RPMI7951 (cell line): ENCODE measurements around the gene NFIA. TPM values are rescaled to one million over a fixed set of nuclear protein-coding genes. Genes with fewer than 3 reads are reported as not detected.

Experiments used
- DNase-seq: peaks from one replicate; pipeline ENCODE4 v3.0.0-alpha.2; 2012; ENCODE audit warnings: low read depth
- total RNA-seq: library from RNA; depleted of rRNA; stranded (reverse); fragments of >200 nt; shearing (Covaris generic); gene quantifications from 2 replicates; pipeline ENCODE4 v1.2.3, GENCODE V29; 2014

The NFIA gene
- total RNA-seq, 1 experiment from 2014 or later, result 3.0 TPM

GRCh38 chr1:61183471-61184039 lies 101.2 kb downstream of the NFIA start:
- DNase-seq, result no peak

GRCh38 chr1:61184040-61184713 lies 101.8 kb downstream of the NFIA start:
- peak; percentile 55 for DNase-seq

GRCh38 chr1:61184714-61185106 lies 102.3 kb downstream of the NFIA start:
- DNase-seq, result no peak

GRCh38 chr1:61186753-61187152 lies 104.4 kb downstream of the NFIA start:
- DNase-seq, result no peak

DNA sequence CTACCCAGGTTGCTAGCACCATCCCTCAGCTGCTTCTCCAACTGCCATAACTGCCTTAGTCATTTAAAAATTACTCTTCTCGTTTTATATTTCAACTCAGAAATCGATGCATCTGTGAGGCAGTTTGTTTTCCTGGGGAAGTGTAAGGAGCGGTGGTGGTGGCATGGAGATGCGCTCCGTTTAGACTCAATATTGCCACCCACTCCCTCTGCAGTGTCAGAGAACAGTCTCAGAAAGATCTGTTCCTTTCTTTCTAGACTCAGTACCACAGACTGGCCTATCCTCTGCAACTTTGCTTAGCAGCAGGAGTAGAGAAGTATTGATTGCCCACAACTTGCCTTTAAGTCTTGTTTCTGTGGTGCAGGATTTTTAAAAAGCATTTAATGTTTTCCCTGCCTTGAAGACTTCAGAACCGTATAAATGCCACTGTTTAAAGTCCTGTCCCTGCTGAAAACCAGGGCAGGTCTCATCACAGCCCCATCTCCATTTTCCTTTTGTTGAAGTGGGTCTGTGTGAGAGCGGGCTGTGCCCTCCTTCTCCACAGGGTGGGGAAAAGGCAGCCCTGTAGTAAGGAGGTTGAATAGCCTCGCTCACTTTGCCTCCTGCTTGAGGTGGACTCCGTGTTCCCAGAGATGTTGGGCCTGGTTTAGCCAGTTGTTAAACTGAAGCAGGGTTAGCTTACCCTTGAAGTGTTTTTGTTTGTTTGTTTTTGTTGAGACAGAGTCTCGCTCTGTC lies 105.2 kb downstream of the NFIA start:
- DNase-seq, result no peak

DNA sequence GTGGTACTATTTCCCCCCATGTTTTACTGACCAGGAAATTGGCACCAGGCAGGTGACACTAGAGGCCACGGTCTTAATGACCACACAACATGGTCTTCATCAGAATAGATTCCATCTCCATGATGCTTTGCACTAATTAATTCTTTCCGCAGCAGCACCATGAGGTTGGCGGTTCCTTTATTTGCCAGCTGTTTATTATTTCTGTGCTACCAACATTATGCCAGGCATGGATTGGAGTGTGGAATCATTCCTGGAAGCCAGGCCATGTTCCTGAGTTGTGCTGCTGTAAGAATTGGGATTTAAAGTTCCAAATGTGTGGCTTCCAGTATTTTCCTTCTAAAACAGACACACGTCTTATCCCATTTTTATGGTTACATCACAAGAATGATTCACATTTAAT lies 107.8 kb downstream of the NFIA start:
- no peak for DNase-seq

DNA sequence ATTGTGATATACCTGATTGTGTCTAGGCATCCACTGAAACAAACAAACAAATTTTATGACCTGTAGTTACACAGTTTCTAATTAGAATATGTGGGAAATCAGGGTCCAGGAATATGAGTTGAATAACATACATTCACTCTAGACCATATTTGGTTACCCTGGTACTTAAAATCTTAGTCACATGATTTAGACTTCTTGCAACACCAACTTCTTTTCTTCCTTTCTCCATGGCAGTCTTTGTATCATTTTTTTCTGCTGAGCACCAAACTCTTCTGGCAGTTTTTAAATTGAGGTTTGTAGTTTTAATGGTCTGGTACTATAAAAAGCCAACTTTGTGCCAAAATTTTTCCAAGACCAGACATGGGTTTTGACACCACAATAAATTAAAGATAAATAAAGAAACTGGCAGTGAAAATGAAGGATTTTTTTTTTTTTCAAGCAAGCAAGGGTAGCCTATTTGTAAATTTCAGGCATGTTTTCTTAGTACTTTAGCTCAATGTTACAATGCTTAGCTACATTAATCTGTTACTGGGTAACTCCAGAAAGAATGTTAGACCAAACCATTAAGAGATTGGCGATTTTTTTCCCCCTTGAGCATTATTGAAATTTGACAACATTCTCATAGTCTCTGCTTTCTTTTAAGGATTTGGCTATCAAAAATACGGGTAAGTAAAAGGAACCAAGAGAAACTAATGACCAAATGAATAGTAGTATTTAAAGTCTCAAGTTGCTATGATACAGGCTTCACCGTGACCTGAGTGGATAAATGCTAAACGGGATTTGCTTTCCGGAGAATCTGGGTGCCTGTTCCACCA lies 108.5 kb downstream of the NFIA start:
- no peak for DNase-seq

- no peak for DNase-seq
These were observed 109.0 kb downstream of the NFIA start for GRCh38 chr1:61191433-61191720.

GRCh38 chr1:61192663-61193330 lies 110.4 kb downstream of the NFIA start:
- no peak for DNase-seq

DNA sequence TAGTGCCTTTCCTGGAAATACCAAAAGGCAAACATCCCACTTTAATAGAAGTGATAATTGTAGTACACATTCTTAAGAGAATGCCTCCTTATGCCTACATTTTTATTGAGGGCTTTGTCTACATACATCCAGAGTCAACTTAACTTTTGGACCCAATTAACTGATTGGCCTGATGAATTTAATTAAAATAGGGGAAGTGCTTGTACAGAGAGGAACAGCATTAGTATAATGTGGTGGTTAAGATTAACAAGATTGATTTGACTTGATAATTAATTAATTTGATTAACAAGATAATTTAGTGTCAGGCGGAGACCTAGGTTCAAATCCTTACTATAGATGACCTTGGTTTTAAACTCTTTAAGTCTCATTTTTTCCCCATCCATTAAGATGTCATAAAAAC lies 111.4 kb downstream of the NFIA start:
- no peak for DNase-seq

DNA sequence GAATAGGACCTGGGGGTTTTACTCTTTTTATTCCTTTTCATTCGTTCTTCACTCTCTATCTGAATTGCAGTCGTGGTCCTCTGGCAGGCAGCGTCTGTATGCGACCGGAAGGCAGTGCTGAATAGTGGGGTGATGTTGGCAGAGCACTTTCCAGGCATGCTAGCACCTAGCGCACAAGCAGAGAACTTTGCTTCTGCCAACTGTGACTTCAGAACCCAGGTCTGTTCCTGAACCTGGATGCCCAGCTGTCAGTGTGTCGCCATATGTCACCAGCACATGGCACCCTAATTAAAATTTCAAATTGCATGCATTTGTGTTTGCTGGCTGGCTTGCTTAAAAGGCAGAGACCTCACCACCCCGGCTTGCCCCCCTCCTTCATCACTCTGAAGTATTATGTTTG lies 116.2 kb downstream of the NFIA start:
- no peak for DNase-seq

GRCh38 chr1:61201035-61201434 lies 118.7 kb downstream of the NFIA start:
- no peak for DNase-seq

DNA sequence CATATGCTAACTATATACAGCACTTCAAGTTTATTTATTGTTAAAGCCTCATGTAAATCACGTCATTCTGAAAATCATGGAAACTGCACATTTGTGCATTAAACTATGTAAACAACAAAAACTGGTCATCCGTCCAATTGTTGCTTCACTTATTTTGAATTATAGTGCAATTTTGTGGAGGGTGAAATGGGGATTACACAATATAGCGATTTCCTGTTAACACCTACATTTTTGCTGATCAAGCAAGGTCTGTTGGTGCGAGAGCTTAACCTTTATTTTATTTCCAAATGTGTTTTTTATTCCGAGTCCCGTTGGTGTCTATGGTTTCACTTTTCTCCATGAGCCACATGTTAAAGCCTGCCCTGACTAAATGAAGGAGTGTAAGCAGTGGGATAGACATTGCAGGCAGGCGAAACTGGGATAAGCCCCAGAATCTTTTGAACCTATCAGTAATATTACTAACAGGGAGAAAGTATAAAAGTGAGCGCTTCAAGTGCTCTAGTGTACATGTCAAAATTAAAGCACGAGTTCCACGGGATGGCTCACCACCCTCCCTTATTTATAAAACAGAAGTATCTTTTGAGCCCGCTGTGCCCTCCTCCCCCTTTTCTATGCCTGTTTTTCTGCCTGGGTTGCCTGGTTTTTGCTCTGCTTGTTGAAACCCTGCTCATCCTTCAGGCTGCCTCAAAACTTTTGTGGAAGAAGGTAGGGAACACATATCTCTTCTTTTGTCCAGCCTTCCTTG lies 120.7 kb downstream of the NFIA start:
- DNase-seq, result no peak

DNA sequence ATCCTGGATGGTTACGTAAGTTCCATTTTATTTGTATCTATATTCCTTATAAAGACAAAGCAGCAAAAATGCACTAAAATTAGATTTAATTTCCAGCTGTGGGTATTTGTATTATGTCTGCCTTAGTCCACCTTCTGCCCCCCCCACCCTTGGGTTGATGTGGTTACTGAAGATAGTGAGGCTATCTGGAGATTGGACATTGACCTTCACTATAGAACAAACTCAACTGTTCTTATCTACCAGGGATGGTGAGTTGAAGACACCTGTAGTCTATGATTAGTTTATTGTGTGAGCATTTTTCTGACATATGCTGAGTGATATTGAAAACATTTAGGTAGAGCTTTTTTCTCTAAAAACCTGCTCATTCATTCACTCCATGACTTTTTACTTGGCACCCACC lies 122.2 kb downstream of the NFIA start:
- DNase-seq, result no peak

- DNase-seq, result peak; percentile 5
These were observed 125.1 kb downstream of the NFIA start for GRCh38 chr1:61207416-61207815.

GRCh38 chr1:61208172-61208571 lies 125.8 kb downstream of the NFIA start:
- no peak for DNase-seq

DNA sequence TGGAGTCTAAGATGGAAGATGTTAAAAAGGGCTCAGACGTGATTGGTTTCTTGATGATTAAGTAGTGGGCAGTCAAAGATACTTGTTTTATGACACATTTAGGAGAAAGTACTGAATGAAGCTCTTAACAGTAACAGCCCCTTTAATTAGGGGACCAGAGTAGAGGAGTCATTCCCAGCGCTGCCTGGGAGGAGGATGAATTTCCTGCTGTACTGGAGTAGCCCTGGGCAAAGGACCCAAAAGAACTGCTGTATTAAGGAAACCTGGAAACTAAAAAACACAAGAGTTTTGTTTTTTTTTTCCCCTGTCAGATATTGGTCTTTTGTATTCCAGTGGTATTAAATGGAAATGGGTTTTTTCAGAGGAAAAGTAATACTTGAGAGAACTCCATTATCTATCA lies 126.5 kb downstream of the NFIA start:
- DNase-seq, result no peak

GRCh38 chr1:61210435-61211154 lies 128.2 kb downstream of the NFIA start:
- no peak for DNase-seq

DNA sequence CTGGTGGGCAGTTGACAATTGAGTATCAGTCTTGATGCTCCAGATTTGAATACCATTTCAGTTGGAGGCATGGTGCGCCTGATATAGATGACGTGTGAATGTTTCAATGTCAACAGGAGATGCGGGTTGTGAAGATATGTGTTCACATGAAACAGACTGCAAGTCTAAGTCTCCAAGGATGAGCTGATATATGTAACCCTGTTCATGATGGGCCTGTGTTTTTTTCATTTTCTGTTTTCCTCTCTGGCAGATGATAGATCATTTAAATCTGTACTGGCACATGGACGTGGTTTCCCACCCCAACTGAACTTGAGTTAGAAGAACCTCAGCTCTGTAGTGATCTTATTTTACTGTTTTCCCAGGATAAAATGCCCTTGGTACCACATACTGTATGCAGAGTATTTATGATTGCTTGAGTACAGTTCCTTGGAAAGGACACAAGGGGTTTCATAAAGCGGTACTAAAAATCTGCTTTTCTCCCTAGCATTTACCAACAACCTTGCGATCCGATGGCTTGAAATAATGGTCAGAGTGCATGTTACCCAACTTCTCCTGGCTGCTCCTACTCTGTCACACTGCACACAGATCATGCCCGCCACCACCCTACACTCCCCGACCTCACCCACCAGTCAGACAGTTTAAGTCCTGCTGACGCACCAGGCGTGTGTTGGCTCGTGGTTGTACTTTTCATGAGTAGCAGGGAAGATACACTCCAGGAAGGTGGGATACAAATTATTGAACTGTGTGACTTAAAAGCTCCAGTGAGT lies 131.1 kb downstream of the NFIA start:
- no peak for DNase-seq

DNA sequence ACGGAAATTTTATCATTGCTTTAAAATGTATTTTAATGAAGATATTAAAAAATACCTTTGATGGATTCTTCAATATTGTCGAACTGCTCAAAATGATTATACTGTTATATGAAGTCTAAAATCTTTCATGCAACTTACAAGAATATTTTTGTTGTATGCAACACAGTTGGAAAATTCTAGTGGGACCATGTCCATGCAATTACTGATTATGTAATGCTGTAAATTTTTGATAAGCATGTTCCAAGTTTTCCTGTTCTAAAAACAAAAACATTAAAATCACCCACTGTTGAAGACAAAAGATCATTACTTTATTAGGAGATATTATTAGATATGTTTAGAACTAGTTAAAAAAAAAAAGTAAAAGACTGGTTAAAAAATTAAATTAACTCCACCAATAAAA lies 132.8 kb downstream of the NFIA start:
- no peak for DNase-seq
